Measurements from ENCODE around the gene LYRM4. TPM values are rescaled to one million over a fixed set of nuclear protein-coding genes. Genes with fewer than 3 reads are reported as not detected.

Gene LYRM4
- total and polyA plus RNA-seq, 2 donors, result 20.6 to 20.8 TPM

DNA sequence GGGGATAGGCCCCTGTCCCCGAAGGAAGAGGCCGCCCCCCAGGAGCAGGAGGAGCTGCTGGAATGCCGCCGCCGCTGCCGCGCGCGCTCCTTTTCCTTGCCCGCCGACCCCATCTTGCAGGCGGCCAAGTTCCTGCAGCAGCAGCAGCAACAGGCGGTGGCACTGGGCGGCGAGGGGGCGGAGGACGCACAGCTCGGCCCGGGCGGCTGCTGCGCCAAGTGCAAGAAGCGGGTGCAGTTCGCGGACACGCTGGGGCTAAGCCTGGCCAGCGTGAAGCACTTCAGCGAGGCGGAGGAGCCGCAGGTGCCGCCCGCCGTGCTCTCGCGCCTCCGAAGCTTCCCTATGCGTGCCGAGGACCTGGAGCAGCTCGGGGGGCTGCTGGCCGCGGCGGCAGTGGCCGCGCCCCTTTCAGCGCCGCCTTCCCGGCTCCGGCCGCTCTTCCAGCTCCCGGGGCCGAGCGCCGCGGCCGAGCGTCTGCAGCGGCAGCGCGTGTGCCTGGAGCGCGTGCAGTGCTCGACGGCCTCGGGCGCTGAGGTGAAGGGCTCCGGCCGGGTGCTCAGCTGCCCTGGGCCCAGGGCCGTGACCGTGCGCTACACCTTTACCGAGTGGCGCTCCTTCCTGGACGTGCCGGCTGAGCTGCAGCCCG is 175.0 kb downstream of the LYRM4 start:
- H3K36me3 ChIP-seq (ENCODE audit: insufficient read depth), result no peaks in the 10 kb centered on the region
- no peaks in the 10 kb centered on the region for H3K4me1 ChIP-seq (ENCODE audit: insufficient read depth)
- DNase-seq (ENCODE audit: extremely low spot score), result no peak
- under 1% methylated on average over 74 of the region's 74 CpGs for WGBS
- H3K27ac ChIP-seq (ENCODE audit: low read depth), result peak overlapping the region; percentile 89
- H3K4me3 ChIP-seq (ENCODE audit: low read depth, low read length), result peak overlapping the region; percentile 64

DNA sequence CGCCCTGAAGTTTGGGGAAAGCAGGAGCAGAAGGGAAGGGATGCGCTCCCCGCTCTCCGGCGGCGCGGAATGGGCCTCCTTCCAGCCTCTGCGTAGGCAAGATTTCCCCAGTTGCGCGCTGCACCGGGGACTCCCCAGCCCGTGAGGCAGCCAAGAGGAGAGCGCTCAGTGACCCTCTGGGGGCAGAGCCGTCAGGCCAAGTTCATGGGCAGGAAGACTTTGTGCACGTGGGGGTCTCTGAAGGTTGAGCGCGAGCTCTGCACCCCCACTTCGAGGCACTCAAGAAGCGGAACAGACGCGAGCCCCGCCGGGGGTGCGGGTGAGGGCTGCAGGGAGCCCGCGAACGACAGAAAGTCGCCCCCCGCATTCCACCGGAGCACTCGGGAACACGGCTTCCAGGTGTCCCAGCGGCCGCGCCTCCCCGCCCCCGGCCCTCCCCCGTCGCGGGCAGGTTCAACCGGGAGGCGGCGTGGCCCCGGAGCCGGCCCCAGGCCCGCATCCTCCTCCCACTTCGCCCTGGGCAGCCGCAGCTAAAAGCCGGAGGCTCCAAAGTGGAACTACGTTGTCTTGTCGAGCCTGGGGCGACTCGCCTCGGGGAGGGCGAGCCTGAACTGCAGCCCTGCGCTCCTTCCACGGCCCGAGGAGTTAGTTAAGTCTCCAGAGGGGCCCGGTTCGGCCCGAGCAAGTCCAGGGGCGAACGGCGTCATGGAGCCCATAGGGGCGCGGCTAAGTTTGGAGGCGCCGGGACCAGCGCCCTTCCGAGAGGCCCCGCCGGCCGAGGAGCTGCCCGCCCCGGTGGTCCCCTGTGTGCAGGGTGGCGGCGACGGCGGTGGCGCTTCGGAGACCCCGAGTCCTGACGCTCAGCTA is 175.7 kb downstream of the LYRM4 start, which contains the start of gene PPP1R3G:
Gene PPP1R3G (plus strand): TSS at position 561 of the 867 bp plus-strand sequence. CDS start 145 bp downstream, at position 706.
- Histone ChIP-seq H3K4me1 (ENCODE audit: insufficient read depth) (no peaks in the 10 kb centered on the region), H3K36me3 (ENCODE audit: insufficient read depth) (no peaks in the 10 kb centered on the region), H3K4me3 (ENCODE audit: low read depth, low read length) (peak within 1 kb of the TSS; percentile 64), H3K27ac (ENCODE audit: low read depth) (peak within 1 kb of the TSS; percentile 89)
- WGBS, result under 1% methylated on average over 83 of the region's 83 CpGs
- DNase-seq (ENCODE audit: extremely low spot score), result no peak

DNA sequence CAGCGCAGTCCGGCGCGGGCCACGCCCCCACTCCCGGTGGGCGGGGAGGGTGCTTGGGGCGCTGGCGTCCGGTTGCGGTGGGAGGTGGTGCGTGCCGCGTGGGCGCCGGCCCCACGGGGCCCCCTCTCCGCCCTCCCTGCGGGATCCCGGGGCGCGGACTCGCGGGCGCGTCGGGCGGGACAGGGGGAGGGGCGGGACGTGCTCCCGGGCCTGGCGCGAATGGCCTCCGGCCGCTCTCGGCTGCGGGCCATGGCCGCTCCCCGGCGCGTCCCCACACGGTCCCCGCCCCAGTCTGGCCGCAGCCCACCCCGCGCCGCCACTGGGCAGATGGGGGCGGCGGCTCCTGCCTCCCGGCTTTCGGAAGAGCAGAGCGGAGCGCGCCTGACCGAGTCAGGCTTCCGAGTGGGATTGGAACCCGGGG is 176.4 kb downstream of the LYRM4 start:
- H3K4me1 ChIP-seq (ENCODE audit: insufficient read depth), result no peaks in the 10 kb centered on the region
- H3K36me3 ChIP-seq (ENCODE audit: insufficient read depth), result no peaks in the 10 kb centered on the region
- H3K4me3 ChIP-seq (ENCODE audit: low read depth, low read length), result peak overlapping the region; percentile 64
- 1% methylated on average over 55 of the region's 57 CpGs for WGBS
- DNase-seq (ENCODE audit: extremely low spot score), result no peak
- H3K27ac ChIP-seq (ENCODE audit: low read depth), result peak overlapping the region; percentile 89

DNA sequence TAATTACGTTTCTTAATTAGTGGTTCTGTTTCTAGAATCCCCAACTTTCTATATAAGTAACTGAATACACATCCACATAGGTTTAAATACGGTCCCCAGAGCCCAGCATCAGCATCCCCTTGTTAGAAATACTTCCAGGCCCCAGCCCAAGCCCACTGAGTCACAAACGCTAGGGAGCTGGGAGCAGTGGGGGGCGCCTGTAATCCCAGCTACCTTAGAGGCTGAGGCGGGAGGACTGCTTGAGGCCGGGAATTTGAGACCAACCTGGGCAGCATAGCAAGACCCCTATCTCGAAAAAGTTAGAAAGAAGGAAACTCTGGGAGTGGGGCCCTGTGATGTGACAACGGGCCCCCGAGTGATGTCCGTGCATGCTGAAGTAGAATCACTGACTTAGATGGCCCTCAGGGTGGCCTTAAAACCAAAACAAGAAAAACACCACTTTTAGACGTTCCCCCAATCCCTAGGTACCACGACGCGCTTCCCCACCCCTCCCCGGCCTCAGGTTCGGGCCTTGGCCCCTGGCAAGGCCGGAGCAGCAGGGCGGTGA is 176.9 kb downstream of the LYRM4 start:
- no peaks in the 10 kb centered on the region for H3K4me1 ChIP-seq (ENCODE audit: insufficient read depth)
- peak overlapping the region; percentile 64 for H3K4me3 ChIP-seq (ENCODE audit: low read depth, low read length)
- H3K27ac ChIP-seq (ENCODE audit: low read depth), result peak overlapping the region; percentile 89
- 52% methylated on average over 18 of the region's 18 CpGs for WGBS
- no peak for DNase-seq (ENCODE audit: extremely low spot score)
- no peaks in the 10 kb centered on the region for H3K36me3 ChIP-seq (ENCODE audit: insufficient read depth)

DNA sequence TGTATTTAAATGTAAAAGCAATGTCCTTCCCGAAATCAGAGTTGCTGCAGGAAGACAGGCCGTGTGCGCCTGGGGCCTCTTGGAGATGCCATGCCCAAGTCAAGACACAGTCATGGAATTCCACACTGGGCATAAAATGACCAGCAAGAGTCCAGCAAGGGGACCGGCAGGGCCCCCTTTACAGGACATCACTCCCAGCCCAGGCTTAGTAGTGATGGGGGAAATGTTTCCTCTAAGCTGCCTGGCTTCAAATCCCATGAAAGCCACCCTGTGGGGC is 177.5 kb downstream of the LYRM4 start:
- 49% methylated on average over 4 of the region's 4 CpGs for WGBS
- H3K36me3 ChIP-seq (ENCODE audit: insufficient read depth), result no peaks in the 10 kb centered on the region
- no peak for DNase-seq (ENCODE audit: extremely low spot score)
- no peak overlapping the region for H3K27ac ChIP-seq (ENCODE audit: low read depth)
- H3K4me1 ChIP-seq (ENCODE audit: insufficient read depth), result no peaks in the 10 kb centered on the region
- H3K4me3 ChIP-seq (ENCODE audit: low read depth, low read length), result no peak overlapping the region

DNA sequence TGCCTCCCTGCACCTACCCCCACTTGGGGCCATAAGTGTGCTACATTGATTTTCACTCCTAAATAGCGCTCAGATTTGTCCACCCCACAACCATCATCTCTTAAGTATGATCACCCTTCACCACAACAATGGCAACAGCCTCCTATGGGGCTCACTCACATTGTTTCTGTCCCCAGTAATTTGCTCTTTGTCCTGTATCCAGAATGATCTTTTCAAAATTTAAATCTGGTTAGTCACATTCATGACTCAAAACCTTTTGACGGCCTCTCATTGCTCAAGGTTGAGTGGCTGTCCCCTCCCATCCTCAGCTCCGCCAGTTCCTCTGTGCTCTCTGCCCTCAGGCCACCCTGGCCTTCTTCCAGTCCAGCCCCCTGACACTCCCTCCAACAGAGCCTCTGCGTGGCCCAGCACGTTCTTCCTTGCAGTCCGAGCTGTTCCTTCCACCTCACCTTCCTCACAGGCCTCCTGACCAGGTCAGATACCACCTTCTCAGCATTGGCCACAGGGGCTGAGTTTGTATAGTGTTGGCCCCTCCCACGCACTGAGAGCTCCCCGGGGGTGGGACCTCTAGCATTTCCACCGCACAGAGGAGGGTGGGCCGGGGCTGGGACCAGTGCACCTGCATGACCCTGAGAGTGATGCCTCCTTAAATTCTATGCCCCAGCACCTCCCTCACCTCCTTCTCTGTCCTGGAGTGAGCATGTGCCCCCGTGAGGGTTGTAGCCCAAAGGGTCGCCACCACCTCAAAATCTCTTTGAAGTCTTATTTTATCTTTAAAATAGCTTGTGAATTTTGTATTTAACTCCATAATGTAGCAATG is 178.1 kb downstream of the LYRM4 start:
- no peaks in the 10 kb centered on the region for H3K4me1 ChIP-seq (ENCODE audit: insufficient read depth)
- H3K36me3 ChIP-seq (ENCODE audit: insufficient read depth), result no peaks in the 10 kb centered on the region
- no peak for DNase-seq (ENCODE audit: extremely low spot score)
- 81% methylated on average over 12 of the region's 12 CpGs for WGBS
- no peak overlapping the region for H3K4me3 ChIP-seq (ENCODE audit: low read depth, low read length)
- no peak overlapping the region for H3K27ac ChIP-seq (ENCODE audit: low read depth)

DNA sequence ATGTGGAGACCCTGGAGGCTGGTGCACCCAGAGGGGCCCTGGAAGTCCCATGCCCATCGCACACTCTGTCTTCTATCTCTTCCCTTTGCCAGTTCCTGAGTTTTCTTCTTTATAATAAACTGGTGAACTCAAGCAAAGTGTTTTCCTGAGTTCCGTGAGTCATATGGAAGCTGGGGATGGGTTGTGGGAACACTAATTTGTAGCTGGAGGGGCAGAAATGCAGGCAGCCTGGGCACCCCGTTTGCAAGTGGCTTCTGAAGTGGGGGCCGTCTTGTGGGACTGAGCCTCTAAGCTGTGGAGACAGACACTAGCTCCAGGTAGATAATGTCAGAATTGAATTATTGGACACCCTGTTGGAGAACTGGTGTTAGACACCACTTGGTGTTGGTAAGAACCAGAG is 178.8 kb downstream of the LYRM4 start:
- no peak overlapping the region for H3K4me3 ChIP-seq (ENCODE audit: low read depth, low read length)
- WGBS, result 79% methylated on average over 4 of the region's 4 CpGs
- DNase-seq (ENCODE audit: extremely low spot score), result no peak
- H3K36me3 ChIP-seq (ENCODE audit: insufficient read depth), result no peaks in the 10 kb centered on the region
- no peaks in the 10 kb centered on the region for H3K4me1 ChIP-seq (ENCODE audit: insufficient read depth)
- H3K27ac ChIP-seq (ENCODE audit: low read depth), result no peak overlapping the region

DNA sequence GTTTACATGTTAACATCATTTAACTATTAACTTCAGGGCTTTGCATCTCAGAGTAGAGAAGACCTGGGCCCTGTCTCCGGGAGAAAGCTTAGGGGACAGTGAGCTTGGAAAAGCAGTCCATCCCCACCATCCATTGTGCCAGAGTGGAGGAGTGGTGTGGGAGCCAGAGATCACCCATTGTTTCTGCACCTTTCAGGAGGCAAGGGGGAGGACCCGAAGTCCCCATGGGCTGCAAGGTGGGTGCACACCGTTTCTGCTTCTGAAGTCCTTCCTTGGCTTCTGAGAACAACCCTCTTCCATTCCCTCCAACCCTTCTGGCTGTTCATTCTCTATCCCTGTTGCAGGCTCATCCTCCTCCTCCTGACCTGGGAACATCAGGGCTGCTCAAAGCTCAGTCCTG is 179.6 kb downstream of the LYRM4 start:
- Histone ChIP-seq H3K27ac (ENCODE audit: low read depth) (no peak overlapping the region), H3K4me1 (ENCODE audit: insufficient read depth) (no peaks in the 10 kb centered on the region), H3K36me3 (ENCODE audit: insufficient read depth) (no peaks in the 10 kb centered on the region), H3K4me3 (ENCODE audit: low read depth, low read length) (no peak overlapping the region)
- WGBS, result 94% methylated on average over 3 of the region's 3 CpGs
- no peak for DNase-seq (ENCODE audit: extremely low spot score)

DNA sequence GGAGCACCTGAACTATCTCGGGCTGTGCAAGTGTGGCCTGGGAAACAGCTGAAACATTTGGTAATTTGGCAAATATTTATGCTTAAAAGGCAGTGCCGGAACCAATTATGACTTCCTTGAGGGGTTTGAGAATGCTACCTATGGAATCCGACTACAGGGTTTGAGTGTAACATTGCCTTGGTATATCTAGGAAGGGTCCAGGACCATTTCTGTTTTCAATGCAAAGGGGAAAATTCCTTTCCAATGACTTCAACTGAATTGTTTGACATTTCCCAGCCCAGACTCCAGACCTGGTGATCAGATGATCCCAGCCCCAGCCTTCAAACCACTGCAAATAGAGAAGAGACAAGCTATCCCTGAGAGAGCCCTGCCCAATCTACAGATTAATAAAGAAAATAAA is 180.2 kb downstream of the LYRM4 start:
- H3K4me3 ChIP-seq (ENCODE audit: low read depth, low read length), result no peak overlapping the region
- 60% methylated on average over 3 of the region's 3 CpGs for WGBS
- no peak for DNase-seq (ENCODE audit: extremely low spot score)
- no peaks in the 10 kb centered on the region for H3K36me3 ChIP-seq (ENCODE audit: insufficient read depth)
- no peak overlapping the region for H3K27ac ChIP-seq (ENCODE audit: low read depth)
- no peaks in the 10 kb centered on the region for H3K4me1 ChIP-seq (ENCODE audit: insufficient read depth)

DNA sequence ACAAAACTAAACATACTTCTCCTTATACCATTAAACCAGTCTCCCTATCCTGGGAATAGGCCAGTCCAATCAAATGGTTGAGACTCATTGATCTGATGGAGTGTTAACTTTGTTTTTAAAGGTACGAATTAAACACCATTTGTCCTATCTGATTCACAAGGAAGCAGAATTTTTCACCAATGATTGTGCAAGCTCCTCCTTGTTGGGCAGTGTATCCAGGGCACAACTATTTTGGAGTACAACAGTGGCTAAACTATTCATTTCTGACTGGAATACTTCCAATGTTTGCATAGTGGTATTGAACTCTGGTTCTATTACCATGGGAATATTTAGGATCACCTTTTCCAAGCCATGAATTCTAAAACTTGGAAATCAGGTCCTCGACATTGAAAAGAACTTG is 181.1 kb downstream of the LYRM4 start:
- Histone ChIP-seq H3K4me1 (ENCODE audit: insufficient read depth) (no peaks in the 10 kb centered on the region), H3K27ac (ENCODE audit: low read depth) (no peak overlapping the region), H3K36me3 (ENCODE audit: insufficient read depth) (no peaks in the 10 kb centered on the region), H3K4me3 (ENCODE audit: low read depth, low read length) (no peak overlapping the region)
- 94% methylated on average over 2 of the region's 2 CpGs for WGBS
- no peak for DNase-seq (ENCODE audit: extremely low spot score)

DNA sequence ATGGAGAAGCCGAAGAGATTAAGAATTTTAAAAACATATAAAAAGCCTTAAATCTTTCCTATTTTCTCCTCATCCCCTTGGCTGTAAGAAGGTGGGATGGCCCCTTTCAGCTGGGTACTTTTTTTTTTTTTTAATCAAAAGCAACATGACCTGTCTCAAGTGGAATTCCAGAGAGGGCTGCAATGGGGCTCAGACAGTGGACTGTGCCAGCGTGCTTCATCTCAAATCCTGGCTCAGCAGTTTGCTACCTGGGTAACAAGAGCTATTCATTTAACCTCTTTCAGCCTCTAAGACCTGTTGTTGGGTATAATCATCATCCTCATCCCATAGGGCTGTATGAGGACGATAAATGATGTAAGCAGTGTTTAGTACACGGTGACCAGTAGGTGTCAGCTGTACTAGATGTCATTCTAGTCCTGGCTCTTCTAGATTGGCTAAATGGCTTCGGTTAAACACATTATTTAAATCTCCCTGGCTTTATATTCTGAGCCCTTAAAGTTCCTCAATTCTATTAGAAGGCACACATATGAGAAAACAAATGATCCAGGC is 182.6 kb downstream of the LYRM4 start:
- 47% methylated on average over 5 of the region's 5 CpGs for WGBS
- no peak for DNase-seq (ENCODE audit: extremely low spot score)
- Histone ChIP-seq H3K27ac (ENCODE audit: low read depth) (no peak overlapping the region), H3K4me1 (ENCODE audit: insufficient read depth) (no peaks in the 10 kb centered on the region), H3K4me3 (ENCODE audit: low read depth, low read length) (no peak overlapping the region), H3K36me3 (ENCODE audit: insufficient read depth) (no peaks in the 10 kb centered on the region)

DNA sequence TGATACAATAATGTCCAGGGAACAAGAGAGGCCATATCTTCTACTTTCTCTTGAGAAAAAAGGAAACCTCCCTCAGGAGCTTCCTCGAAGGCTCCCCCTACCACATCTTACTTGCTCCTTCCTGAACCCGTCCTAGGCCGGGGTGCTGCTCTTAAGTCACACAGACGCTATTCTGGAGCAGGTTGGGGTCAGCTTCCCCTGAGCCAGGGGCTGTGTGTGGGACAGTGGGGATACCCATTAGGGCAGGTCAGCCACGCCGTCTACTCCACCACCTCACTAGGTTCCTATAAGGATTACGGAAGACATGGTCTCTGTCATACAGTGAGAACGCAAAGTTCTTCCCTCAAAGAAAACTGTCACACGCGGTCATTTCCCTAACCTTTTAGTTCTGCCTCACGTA is 183.8 kb downstream of the LYRM4 start:
- Histone ChIP-seq H3K4me3 (ENCODE audit: low read depth, low read length) (no peak overlapping the region), H3K27ac (ENCODE audit: low read depth) (no peak overlapping the region), H3K4me1 (ENCODE audit: insufficient read depth) (no peaks in the 10 kb centered on the region), H3K36me3 (ENCODE audit: insufficient read depth) (no peaks in the 10 kb centered on the region)
- 94% methylated on average over 11 of the region's 11 CpGs for whole genome bisulfite sequencing
- DNase-seq (ENCODE audit: extremely low spot score), result no peak

DNA sequence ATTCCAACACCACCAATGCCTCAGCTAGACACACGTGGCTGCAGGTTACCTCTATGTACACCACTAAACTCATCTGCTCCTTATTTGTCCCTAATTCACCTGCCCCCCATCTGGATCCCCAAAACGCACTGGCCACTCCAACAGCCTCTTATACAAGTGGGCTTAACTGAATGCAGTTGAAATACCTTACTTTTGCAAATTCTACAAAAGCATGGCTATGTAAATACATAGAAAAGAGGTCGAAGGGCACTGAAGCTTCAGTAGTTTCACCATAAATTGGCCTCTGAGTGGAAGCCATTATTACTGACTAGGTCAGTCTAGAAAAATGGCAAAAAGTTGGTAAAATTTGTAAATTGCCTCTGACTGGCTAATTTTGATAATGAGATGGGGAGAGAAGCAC is 186.8 kb downstream of the LYRM4 start:
- Histone ChIP-seq H3K4me3 (ENCODE audit: low read depth, low read length) (no peak overlapping the region), H3K36me3 (ENCODE audit: insufficient read depth) (no peaks in the 10 kb centered on the region), H3K27ac (ENCODE audit: low read depth) (no peak overlapping the region), H3K4me1 (ENCODE audit: insufficient read depth) (no peaks in the 10 kb centered on the region)
- 86% methylated on average over 3 of the region's 3 CpGs for WGBS
- no peak for DNase-seq (ENCODE audit: extremely low spot score)
